Panc1 (cell line): ENCODE measurements around the gene KLK7.

Experiments used
- POLR2AphosphoS5 ChIP-seq: IDR thresholded peaks from 2 replicates; pipeline ENCODE4 v1.6.1; 2012; ENCODE audit warnings: mild to moderate bottlenecking, low read depth, low read length, moderate library complexity
- SIN3A ChIP-seq: IDR thresholded peaks from 2 replicates; pipeline ENCODE4 v1.6.1; 2012; ENCODE audit warnings: low read depth, mild to moderate bottlenecking, low read length, moderate library complexity, borderline replicate concordance; ENCODE audit not compliant: insufficient read depth
- TCF7L2 ChIP-seq: IDR thresholded peaks from 2 replicates; pipeline ENCODE4 v1.6.1; 2011; ENCODE audit warnings: mild to moderate bottlenecking, low read depth, low read length, inconsistent platforms
- TF ChIP-seq, protein P1 (sequence below): fragments of 450-650 bp; IDR thresholded peaks from 2 replicates; pipeline ENCODE4 v1.5.1; 2017; ENCODE audit warnings: mild to moderate bottlenecking
- TF ChIP-seq, protein P2 (sequence below), 2 experiments: IDR thresholded peaks; 2 replicates each; pipeline ENCODE4 v1.6.1; 2011 to 2012; ENCODE audit warnings: low read depth in 2 of 2, control low read depth in 1 of 2, low read length in 1 of 2, mild to moderate bottlenecking in 1 of 2, moderate library complexity in 1 of 2; ENCODE audit not compliant: insufficient read depth in 1 of 2

DNA sequence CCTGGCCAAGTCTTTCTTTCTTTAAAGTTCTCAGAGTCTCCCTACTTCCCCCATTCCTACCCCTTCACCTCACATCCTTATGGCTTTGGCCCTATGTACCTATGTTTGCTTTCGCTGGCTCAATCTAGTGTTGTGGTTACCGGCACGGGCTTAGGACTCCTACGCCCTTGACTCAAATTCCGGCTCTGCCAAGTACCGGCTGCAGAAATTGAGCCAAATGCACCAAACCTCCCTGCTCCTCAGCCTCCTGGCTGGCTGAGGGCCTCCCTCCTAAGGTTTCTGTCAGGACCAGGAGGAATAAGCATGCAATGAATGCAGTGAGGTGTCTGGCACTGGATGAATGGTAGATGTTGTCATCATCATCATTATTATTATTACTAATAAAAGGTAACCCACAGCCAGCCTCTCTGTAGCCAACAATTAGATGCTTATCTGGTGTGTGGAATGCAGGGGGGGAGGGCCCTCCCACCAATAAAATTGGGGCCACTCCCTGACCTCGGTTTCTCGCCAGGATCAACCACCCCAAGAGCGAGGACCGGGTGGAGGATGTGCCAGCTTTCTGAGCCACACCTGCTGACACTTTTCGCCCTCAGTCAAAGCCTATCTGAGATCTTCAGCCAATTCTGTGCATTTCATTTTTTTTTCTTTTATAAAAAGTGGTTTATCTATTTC lies 51.6 kb downstream of the KLK7 start:
- no peak for TF ChIP-seq TCF7L2
- TF ChIP-seq, protein P1, sequence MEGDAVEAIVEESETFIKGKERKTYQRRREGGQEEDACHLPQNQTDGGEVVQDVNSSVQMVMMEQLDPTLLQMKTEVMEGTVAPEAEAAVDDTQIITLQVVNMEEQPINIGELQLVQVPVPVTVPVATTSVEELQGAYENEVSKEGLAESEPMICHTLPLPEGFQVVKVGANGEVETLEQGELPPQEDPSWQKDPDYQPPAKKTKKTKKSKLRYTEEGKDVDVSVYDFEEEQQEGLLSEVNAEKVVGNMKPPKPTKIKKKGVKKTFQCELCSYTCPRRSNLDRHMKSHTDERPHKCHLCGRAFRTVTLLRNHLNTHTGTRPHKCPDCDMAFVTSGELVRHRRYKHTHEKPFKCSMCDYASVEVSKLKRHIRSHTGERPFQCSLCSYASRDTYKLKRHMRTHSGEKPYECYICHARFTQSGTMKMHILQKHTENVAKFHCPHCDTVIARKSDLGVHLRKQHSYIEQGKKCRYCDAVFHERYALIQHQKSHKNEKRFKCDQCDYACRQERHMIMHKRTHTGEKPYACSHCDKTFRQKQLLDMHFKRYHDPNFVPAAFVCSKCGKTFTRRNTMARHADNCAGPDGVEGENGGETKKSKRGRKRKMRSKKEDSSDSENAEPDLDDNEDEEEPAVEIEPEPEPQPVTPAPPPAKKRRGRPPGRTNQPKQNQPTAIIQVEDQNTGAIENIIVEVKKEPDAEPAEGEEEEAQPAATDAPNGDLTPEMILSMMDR = no peak
- TF ChIP-seq, protein P2, sequence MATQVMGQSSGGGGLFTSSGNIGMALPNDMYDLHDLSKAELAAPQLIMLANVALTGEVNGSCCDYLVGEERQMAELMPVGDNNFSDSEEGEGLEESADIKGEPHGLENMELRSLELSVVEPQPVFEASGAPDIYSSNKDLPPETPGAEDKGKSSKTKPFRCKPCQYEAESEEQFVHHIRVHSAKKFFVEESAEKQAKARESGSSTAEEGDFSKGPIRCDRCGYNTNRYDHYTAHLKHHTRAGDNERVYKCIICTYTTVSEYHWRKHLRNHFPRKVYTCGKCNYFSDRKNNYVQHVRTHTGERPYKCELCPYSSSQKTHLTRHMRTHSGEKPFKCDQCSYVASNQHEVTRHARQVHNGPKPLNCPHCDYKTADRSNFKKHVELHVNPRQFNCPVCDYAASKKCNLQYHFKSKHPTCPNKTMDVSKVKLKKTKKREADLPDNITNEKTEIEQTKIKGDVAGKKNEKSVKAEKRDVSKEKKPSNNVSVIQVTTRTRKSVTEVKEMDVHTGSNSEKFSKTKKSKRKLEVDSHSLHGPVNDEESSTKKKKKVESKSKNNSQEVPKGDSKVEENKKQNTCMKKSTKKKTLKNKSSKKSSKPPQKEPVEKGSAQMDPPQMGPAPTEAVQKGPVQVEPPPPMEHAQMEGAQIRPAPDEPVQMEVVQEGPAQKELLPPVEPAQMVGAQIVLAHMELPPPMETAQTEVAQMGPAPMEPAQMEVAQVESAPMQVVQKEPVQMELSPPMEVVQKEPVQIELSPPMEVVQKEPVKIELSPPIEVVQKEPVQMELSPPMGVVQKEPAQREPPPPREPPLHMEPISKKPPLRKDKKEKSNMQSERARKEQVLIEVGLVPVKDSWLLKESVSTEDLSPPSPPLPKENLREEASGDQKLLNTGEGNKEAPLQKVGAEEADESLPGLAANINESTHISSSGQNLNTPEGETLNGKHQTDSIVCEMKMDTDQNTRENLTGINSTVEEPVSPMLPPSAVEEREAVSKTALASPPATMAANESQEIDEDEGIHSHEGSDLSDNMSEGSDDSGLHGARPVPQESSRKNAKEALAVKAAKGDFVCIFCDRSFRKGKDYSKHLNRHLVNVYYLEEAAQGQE (IDR thresholded peaks at IDR 0.05; ENCODE audit: insufficient read depth in 1 of 2, low read depth in 2 of 2, low read length in 1 of 2) = no peak
- no peak for TF ChIP-seq POLR2AphosphoS5
- no peak for TF ChIP-seq SIN3A
